GM13976 (cell line): ENCODE data around the gene EXOC4.
"Not testable (repeated sequence)": the region's sequence is repeated elsewhere in the genome, so short reads cannot be mapped to it uniquely, and the experiment has no call there.

Source experiments
- DNase-seq: peaks from one replicate; pipeline ENCODE4 v3.0.0; 2012; ENCODE audit warnings: low spot score
- in situ Hi-C: fragments of 300-500 bp; cut with MboI; formaldehyde crosslinking; loops from one replicate; pipeline ENCODE4 v1.12.0; 2022; ENCODE audit warnings: low sequenced_read_pairs, mixed read lengths, inconsistent platforms; ENCODE audit not compliant: unreplicated experiment
- TF ChIP-seq, protein P1 (sequence below): IDR thresholded peaks from 2 replicates; pipeline ENCODE4 v1.5.1; 2012; ENCODE audit warnings: borderline replicate concordance, mild to moderate bottlenecking; ENCODE audit not compliant: insufficient read depth; ENCODE audit errors: extremely low read depth, missing control alignments, control extremely low read depth

EXOC4 gene

DNA sequence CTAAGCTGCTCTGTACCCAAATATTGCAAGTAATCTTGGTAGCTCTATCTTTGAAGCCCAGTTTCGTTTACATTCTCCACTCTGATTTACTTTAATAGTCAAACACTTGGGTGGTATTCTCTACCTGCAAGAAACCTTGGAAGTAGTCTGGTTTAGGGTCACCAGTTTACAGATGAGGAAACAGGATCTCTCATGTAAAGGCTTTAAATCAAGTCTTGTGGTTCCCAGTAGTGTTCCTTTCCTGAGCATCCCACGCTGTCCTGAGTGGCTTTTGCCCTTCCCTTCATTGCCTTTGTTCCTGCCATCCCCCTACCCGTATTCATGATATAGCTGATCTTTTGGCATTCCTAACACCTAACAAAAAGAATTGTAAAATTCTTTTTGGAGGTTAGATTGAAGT is 20.3 kb downstream of the EXOC4 start:
- in situ Hi-C loops, result no loop called here

DNA sequence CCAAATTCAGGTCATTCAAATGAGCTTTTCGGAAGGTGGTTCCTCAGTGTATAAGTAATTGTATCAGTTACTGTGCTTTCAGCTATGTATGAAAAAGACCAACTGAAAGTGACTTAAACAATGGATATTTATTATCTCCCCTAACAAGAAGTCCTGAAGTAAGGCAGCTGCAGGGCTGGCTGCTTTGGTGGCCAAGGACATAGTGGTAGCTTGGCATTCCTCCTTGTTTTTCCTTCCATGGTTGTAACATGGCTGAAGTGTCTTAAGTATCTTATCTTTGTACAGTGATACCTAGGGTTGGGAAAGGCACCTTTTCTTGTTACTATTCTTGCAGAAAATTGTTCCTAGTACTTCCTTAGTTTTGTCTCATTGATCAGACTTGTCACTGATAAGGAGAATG is 21.4 kb downstream of the EXOC4 start:
- DNase-seq, result no peak
- TF ChIP-seq, protein P1, sequence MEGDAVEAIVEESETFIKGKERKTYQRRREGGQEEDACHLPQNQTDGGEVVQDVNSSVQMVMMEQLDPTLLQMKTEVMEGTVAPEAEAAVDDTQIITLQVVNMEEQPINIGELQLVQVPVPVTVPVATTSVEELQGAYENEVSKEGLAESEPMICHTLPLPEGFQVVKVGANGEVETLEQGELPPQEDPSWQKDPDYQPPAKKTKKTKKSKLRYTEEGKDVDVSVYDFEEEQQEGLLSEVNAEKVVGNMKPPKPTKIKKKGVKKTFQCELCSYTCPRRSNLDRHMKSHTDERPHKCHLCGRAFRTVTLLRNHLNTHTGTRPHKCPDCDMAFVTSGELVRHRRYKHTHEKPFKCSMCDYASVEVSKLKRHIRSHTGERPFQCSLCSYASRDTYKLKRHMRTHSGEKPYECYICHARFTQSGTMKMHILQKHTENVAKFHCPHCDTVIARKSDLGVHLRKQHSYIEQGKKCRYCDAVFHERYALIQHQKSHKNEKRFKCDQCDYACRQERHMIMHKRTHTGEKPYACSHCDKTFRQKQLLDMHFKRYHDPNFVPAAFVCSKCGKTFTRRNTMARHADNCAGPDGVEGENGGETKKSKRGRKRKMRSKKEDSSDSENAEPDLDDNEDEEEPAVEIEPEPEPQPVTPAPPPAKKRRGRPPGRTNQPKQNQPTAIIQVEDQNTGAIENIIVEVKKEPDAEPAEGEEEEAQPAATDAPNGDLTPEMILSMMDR, result no peak
- in situ Hi-C loops, result no loop called here

More for the DNA sequence above, 20.3 kb downstream of the EXOC4 start:
- TF ChIP-seq, protein P1, result no peak
- DNase-seq, result no peak

DNA sequence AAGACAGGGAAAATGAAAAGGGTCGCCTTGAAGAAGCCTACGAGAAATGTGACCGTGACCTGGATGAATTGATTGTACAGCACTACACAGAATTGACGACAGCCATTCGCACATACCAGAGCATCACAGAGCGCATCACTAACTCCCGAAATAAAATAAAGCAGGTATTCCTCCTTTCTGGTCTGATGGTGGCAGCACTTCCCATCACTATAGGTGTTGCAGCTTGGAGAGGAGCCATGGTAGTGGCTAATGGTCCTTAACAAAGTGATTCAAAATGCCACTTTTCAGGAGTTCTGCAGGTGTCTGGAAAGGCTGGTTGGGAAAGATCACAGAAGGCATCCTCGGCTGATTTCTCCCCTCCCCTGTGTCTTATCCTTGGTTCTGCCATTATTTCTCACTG is 22.1 kb downstream of the EXOC4 start:
- in situ Hi-C loops, result no loop called here
- TF ChIP-seq, protein P1, result no peak
- DNase-seq, result no peak

DNA sequence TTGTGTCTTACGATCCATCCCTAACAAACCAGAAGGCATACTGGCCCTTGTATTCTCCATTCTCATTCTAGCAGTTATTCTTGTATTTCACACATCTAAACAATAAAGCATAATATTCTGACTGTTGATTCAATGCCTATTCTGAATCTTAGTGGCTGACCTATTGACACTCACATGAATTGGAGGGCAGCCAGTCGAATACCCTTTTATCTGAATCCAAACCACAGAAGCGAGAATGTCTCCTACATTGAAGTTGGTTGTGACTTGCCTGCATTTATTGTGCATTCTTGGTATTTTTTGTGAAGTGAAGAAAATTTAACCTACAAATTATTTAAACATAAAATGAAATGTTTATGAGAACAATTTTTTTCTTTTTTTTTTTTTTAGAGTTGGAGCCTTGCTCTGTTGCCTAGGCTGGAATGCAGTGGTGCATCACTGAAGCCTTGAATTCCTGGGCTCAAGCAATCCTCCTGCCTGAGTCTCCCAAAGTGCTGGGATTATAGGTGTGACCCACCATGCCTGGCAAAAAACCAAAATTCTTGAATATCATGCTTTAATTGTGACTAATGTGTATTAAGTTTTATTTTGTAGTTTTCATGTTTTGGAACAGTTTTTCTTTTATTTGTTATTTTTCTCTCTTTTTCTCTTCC is 22.7 kb downstream of the EXOC4 start:
- in situ Hi-C loops, result no loop called here
- TF ChIP-seq, protein P1, result no peak

DNA sequence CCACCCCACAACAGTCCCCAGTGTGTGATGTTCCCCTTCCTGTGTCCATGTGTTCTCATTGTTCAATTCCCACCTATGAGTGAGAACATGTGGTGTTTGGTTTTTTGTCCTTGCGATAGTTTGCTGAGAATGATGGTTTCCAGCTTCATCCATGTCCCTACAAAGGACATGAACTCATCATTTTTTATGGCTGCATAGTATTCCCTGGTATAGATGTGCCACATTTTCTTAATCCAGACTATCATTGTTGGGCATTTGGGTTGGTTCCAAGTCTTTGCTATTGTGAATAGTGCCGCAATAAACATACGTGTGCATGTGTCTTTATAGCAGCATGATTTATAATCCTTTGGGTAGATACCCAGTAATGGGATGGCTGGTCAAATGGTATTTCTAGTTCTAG is 26.1 kb downstream of the EXOC4 start:
- DNase-seq, in situ Hi-C loops: not testable (repeated sequence)

More for the DNA sequence above, 22.7 kb downstream of the EXOC4 start:
- DNase-seq, result no peak

DNA sequence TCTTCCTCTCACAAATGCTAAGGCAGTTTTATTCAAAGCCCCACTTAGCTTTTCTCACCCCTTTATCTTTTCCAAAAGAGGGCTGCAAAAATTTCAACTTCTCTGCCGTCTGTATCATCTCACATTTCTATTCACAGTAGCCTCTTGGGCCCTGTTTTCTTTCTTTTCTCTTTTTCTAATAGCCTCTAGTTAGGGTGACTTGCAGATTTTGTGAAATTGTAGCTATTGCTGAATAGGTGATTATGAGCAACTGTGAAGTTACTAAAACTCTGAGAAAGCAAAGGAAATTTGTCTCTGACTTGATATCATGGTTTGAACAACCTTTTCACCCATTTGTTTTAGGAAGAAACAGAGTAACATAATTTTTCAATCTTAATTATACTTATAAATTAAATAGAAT is 29.2 kb downstream of the EXOC4 start:
- no peak for DNase-seq
- in situ Hi-C loops, result no loop called here
- TF ChIP-seq, protein P1, result no peak

DNA sequence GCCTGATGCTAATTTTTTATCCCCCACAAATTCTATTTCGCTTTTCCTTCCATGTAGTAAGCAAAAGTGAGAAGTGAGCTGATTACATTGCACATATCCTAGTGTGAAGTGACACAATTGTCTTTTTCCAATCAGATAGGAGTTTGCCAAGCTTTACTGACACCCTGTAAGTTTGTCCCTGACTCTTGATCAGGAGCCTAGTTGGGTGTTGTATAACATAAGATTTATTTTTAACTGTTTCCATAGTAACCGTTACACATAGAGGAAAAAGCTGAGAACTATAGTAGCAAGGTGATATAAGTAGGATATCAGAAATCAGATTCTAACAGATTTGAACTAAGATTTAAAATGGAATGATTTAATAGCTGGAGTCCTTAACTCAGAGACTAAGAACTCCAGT is 31.2 kb downstream of the EXOC4 start:
- TF ChIP-seq, protein P1, result no peak
- no peak for DNase-seq
- in situ Hi-C loops, result no loop called here
